ENCODE results near the gene PTH1R. TPM values are rescaled to one million over a fixed set of nuclear protein-coding genes. Genes with fewer than 3 reads are reported as not detected.

Gene PTH1R
- polyA plus RNA-seq, 4 donors: 0.67 to 45.8 (median 3.5) TPM

DNA sequence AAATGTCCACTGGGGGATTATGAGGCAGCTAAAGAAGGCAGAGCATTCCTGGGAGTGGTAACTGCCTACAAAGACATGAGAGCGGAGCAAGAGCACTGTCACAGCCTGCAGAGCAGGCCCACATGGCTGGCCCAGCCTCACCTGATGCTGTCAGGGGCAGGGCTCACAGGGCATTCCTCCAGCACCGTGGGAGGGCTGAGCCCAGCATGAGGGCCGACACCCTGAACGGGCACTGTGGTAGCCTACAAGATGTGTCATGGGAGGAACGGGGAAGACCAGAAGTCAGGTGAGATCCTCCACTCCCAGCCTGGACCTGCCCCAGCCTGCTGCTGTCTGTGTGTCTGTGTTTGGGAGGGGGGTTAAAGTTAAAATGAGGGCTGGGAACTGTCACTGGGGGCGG is 68.9 kb downstream of the PTH1R start:
- H3K9me3 ChIP-seq (ENCODE audit: control insufficient read depth in 2 of 2, insufficient read depth in 1 of 2, low read depth in 1 of 2, low read length in 1 of 2): no peaks in the 10 kb centered on the region
- FAIRE-seq (no peak), DNase-seq (peak; percentile 59 to 64)
- peaks cover 0 to 42% (median 0%) of the 10 kb centered on the region in 3 donors for H3K36me3 ChIP-seq (ENCODE audit: control insufficient read depth in 3 of 3, insufficient read depth in 2 of 3, low read depth in 1 of 3, low read length in 3 of 3)
- H3K27ac ChIP-seq (ENCODE audit: low read depth in 1 of 3, low read length in 2 of 3): peak overlapping the region; percentile 95 to 98 (median 98)
- peaks cover 57 to 90% (median 61%) of the 10 kb centered on the region in 3 donors for H3K4me1 ChIP-seq (ENCODE audit: control insufficient read depth in 3 of 3, insufficient read depth in 2 of 3, low read depth in 1 of 3, low read length in 2 of 3)
- 26 to 66% (median 36%) methylated on average over 6 of the region's 6 CpGs for WGBS, 3 donors
- no peaks in the 10 kb centered on the region for H3K27me3 ChIP-seq (ENCODE audit: control insufficient read depth in 3 of 3, insufficient read depth in 3 of 3, low read length in 3 of 3)
- H3K4me3 ChIP-seq (ENCODE audit: low read depth in 1 of 3, low read length in 3 of 3): no peak overlapping the region

GRCh38 chr3:46946856-46947545 is 69.5 kb downstream of the PTH1R start:
- H3K27me3 ChIP-seq (ENCODE audit: control insufficient read depth in 3 of 3, insufficient read depth in 3 of 3, low read length in 3 of 3): no peaks in the 10 kb centered on the region
- no peak for FAIRE-seq
- no peak overlapping the region for H3K4me3 ChIP-seq (ENCODE audit: low read depth in 1 of 3, low read length in 3 of 3)
- peaks cover 0 to 42% (median 0%) of the 10 kb centered on the region in 3 donors for H3K36me3 ChIP-seq (ENCODE audit: control insufficient read depth in 3 of 3, insufficient read depth in 2 of 3, low read depth in 1 of 3, low read length in 3 of 3)
- WGBS, 3 donors: 11 to 48% (median 25%) methylated on average over 7 of the region's 7 CpGs
- no peaks in the 10 kb centered on the region for H3K9me3 ChIP-seq (ENCODE audit: control insufficient read depth in 2 of 2, insufficient read depth in 1 of 2, low read depth in 1 of 2, low read length in 1 of 2)
- peak overlapping the region; percentile 95 to 98 (median 98) for H3K27ac ChIP-seq (ENCODE audit: low read depth in 1 of 3, low read length in 2 of 3)
- H3K4me1 ChIP-seq (ENCODE audit: control insufficient read depth in 3 of 3, insufficient read depth in 2 of 3, low read depth in 1 of 3, low read length in 2 of 3): peaks cover 53 to 84% (median 57%) of the 10 kb centered on the region in 3 donors
- DNase-seq: peak; percentile 73 to 85

DNA sequence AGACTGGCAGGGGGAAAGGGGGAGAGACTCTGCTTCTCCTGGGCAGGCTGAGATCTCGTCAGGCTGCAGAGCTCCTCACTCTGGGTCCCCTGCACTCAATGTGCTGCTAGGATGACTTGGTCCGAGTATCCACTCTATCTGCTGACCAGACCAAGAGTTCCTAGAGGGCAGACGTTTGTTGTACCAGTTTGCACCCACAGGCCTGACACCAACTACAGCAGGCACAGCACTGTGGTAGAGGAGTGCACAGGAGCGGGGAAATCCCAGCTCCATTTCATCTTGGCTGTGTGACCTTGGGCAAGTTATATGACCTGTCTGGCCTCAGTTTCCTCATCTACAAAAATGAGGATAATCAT is 70.0 kb downstream of the PTH1R start:
- no peak for DNase-seq
- Histone ChIP-seq H3K4me3 (ENCODE audit: low read depth in 1 of 3, low read length in 3 of 3) (no peak overlapping the region), H3K4me1 (ENCODE audit: control insufficient read depth in 3 of 3, insufficient read depth in 2 of 3, low read depth in 1 of 3, low read length in 2 of 3) (peaks cover 52 to 79% (median 53%) of the 10 kb centered on the region in 3 donors), H3K9me3 (ENCODE audit: control insufficient read depth in 2 of 2, insufficient read depth in 1 of 2, low read depth in 1 of 2, low read length in 1 of 2) (no peaks in the 10 kb centered on the region), H3K36me3 (ENCODE audit: control insufficient read depth in 3 of 3, insufficient read depth in 2 of 3, low read depth in 1 of 3, low read length in 3 of 3) (peaks cover 0 to 37% (median 0%) of the 10 kb centered on the region in 3 donors), H3K27me3 (ENCODE audit: control insufficient read depth in 3 of 3, insufficient read depth in 3 of 3, low read length in 3 of 3) (no peaks in the 10 kb centered on the region), H3K27ac (ENCODE audit: low read depth in 1 of 3, low read length in 2 of 3) (peak overlapping the region; percentile 95 to 98 (median 98))
- 27 to 59% (median 46%) methylated on average over 4 of the region's 4 CpGs for WGBS, 3 donors
- FAIRE-seq: no peak

DNA sequence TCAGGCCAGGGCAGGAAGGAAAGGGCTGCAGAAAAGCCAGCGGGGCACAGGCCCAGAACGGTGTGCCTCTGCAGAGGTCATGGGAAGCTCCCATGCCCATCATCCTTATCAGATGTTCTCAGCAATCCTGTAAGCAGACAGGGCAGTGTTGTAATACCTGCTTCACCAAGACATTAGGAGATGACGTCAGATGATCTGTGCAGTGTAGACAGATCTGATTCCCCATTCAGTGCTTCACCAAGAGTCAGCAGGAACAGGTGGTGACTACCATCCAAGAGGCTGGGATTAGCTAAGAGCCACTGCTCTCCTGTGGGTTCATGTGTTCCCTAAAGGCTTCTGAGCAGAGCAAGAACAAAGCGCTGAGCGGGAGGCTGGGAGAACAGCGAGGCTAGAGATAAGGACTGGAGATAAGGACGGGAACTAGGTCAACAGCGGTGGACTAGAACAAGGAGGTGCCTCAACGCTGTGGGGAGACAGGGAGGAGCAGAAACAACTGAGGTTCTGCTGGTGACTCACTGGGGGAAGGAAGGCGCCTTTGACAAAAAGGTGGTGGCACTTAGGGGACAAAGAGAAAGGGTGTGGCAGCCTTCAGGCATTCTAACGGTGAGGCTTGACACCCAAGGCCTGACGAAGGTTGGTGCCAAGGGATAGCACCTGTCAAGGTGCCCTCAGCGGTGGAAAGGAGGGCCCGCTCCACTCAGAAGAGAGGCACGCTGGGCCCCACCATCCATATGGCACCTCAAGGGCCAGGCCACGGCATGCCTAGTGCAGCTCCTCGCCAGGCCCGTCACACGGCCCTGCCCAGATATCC is 70.7 kb downstream of the PTH1R start:
- Histone ChIP-seq H3K4me1 (ENCODE audit: control insufficient read depth in 3 of 3, insufficient read depth in 2 of 3, low read depth in 1 of 3, low read length in 2 of 3) (peaks cover 49 to 77% (median 56%) of the 10 kb centered on the region in 3 donors), H3K4me3 (ENCODE audit: low read depth in 1 of 3, low read length in 3 of 3) (no peak overlapping the region), H3K27ac (ENCODE audit: low read depth in 1 of 3, low read length in 2 of 3) (peak overlapping the region; percentile 95 to 98 (median 98)), H3K9me3 (ENCODE audit: control insufficient read depth in 2 of 2, insufficient read depth in 1 of 2, low read depth in 1 of 2, low read length in 1 of 2) (no peaks in the 10 kb centered on the region), H3K27me3 (ENCODE audit: control insufficient read depth in 3 of 3, insufficient read depth in 3 of 3, low read length in 3 of 3) (no peaks in the 10 kb centered on the region), H3K36me3 (ENCODE audit: control insufficient read depth in 3 of 3, insufficient read depth in 2 of 3, low read depth in 1 of 3, low read length in 3 of 3) (peaks cover 0 to 30% (median 0%) of the 10 kb centered on the region in 3 donors)
- DNase-seq (peak; percentile 94 to 100), FAIRE-seq (no peak)
- 14 to 44% (median 20%) methylated on average over 18 to 19 of the region's 19 CpGs for WGBS, 3 donors

DNA sequence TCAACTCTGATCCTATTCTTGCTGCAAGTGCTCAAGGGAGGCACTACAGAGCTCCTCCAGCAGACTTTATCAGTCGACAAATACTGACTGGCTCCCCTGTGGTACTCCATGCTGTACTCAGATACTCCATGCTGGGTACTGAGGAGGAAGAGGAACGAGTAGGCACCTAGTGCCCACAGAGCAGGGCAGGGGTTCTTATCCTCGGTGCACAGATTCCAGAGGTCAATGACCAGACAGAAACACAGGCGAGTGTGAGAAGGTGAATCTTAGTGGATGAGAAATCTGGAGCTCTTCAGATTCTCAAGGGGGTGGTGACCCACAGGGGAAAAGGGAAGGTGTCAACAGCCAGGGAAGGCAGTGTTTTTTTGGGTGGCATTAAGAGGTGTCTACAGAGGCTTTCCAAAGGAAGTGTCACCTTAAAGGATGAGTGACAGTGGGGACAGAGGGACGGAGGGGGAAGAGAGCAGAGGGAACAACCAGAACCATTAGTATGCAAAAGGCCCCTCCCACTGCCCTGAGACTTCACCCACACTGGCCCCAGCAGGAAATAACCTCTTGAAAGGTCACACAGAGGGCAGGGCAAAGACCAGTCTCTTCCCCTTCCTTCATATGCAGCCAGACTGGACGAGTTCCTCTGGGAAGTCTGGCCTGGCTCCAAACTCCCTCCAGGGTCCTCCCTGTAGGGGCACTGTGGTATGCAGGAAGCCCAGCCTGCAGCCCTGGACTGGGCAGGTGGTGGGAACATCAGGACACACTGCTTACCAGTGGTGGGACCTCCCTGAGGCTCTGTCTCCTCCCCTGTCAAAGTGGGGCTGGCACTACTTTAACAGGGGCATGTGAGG is 71.5 kb downstream of the PTH1R start:
- Histone ChIP-seq H3K9me3 (ENCODE audit: control insufficient read depth in 2 of 2, insufficient read depth in 1 of 2, low read depth in 1 of 2, low read length in 1 of 2) (no peaks in the 10 kb centered on the region), H3K36me3 (ENCODE audit: control insufficient read depth in 3 of 3, insufficient read depth in 2 of 3, low read depth in 1 of 3, low read length in 3 of 3) (peaks cover 0 to 33% (median 0%) of the 10 kb centered on the region in 3 donors), H3K27ac (ENCODE audit: low read depth in 1 of 3, low read length in 2 of 3) (peak overlapping the region; percentile 95 to 98 (median 98)), H3K27me3 (ENCODE audit: control insufficient read depth in 3 of 3, insufficient read depth in 3 of 3, low read length in 3 of 3) (no peaks in the 10 kb centered on the region), H3K4me3 (ENCODE audit: low read depth in 1 of 3, low read length in 3 of 3) (no peak overlapping the region), H3K4me1 (ENCODE audit: control insufficient read depth in 3 of 3, insufficient read depth in 2 of 3, low read depth in 1 of 3, low read length in 2 of 3) (peaks cover 48 to 72% (median 65%) of the 10 kb centered on the region in 3 donors)
- FAIRE-seq: no peak
- peak; percentile 84 to 92 for DNase-seq
- 9 to 23% (median 14%) methylated on average over 6 of the region's 6 CpGs for WGBS, 3 donors

DNA sequence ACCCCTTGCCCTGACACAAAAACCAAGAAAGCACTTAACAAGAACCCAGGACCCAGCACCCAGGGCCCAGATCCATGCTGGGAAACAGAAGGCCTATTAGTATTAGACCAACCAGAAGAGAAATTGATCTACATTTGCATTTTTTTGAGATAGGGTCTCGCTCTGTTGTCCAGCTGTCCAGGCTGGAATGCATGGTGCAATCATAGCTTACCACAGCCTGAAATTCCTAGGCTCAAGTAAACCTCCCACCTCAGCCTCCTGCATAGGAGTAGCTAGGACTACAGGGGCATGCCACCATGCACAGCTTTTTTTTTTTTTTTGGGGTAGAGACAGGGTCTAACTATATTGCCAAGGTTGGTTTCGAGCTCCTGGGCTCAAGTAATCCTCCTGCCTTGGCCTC is 72.7 kb downstream of the PTH1R start:
- 89 to 91% (median 90%) methylated on average over 2 of the region's 2 CpGs for WGBS, 3 donors
- no peak for FAIRE-seq
- peak overlapping the region in 2 of 3 donors; percentile 15 to 61 for H3K27ac ChIP-seq (ENCODE audit: low read depth in 1 of 3, low read length in 2 of 3)

DNA sequence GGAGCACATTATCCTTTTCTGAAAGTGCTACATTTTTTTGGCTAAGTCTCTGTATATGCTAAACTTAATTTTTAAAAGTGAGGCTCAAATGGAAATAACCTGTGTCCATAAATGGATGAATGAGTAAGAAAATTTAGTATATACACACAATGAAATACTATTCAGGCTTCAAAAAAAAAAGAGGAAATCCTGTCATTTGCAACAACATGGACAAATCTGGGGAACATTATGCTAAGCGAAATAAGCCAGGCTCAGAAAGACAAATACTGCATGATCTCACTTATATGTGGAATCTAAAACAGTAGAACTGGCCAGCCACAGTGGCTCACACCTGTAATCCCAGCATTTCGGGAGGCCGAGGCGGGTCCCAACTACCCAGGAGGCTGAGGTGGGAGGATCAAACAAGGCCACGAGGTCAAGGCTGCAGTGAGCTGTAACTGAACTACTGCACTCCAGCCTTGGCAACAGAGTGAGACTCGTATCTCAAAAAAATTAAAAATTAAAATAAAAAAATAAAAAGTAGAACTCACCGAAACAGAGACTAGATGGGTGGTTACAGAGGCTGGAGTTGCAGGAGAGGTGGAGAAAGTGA is 73.2 kb downstream of the PTH1R start:
- DNase-seq: no peak
- Histone ChIP-seq H3K9me3 (ENCODE audit: control insufficient read depth in 2 of 2, insufficient read depth in 1 of 2, low read depth in 1 of 2, low read length in 1 of 2) (no peaks in the 10 kb centered on the region), H3K27ac (ENCODE audit: low read depth in 1 of 3, low read length in 2 of 3) (peak overlapping the region in 2 of 3 donors; percentile 24 to 48), H3K36me3 (ENCODE audit: control insufficient read depth in 3 of 3, insufficient read depth in 2 of 3, low read depth in 1 of 3, low read length in 3 of 3) (peaks cover 0 to 32% (median 0%) of the 10 kb centered on the region in 3 donors), H3K4me1 (ENCODE audit: control insufficient read depth in 3 of 3, insufficient read depth in 2 of 3, low read depth in 1 of 3, low read length in 2 of 3) (peaks cover 39 to 66% (median 62%) of the 10 kb centered on the region in 3 donors), H3K27me3 (ENCODE audit: control insufficient read depth in 3 of 3, insufficient read depth in 3 of 3, low read length in 3 of 3) (no peaks in the 10 kb centered on the region), H3K4me3 (ENCODE audit: low read depth in 1 of 3, low read length in 3 of 3) (no peak overlapping the region)
- FAIRE-seq: no peak
- 66 to 72% (median 67%) methylated on average over 7 of the region's 7 CpGs for WGBS, 3 donors

More for the DNA sequence above, 72.7 kb downstream of the PTH1R start:
- Histone ChIP-seq H3K9me3 (ENCODE audit: control insufficient read depth in 2 of 2, insufficient read depth in 1 of 2, low read depth in 1 of 2, low read length in 1 of 2) (no peaks in the 10 kb centered on the region), H3K27me3 (ENCODE audit: control insufficient read depth in 3 of 3, insufficient read depth in 3 of 3, low read length in 3 of 3) (no peaks in the 10 kb centered on the region), H3K4me1 (ENCODE audit: control insufficient read depth in 3 of 3, insufficient read depth in 2 of 3, low read depth in 1 of 3, low read length in 2 of 3) (peaks cover 38 to 65% (median 60%) of the 10 kb centered on the region in 3 donors), H3K4me3 (ENCODE audit: low read depth in 1 of 3, low read length in 3 of 3) (no peak overlapping the region), H3K36me3 (ENCODE audit: control insufficient read depth in 3 of 3, insufficient read depth in 2 of 3, low read depth in 1 of 3, low read length in 3 of 3) (peaks cover 0 to 29% (median 0%) of the 10 kb centered on the region in 3 donors)
- no peak for DNase-seq

Data from small intestine (tissue), 7 donors.